HepG2 (cell line): ENCODE results near the gene TIMM44. TPM values are rescaled to one million over a fixed set of nuclear protein-coding genes. Genes with fewer than 3 reads are reported as not detected.

ENCODE experiments used
- DMAP1 ChIP-seq: IDR thresholded peaks from 2 replicates; pipeline ENCODE4 v1.6.1; 2016
- ERF ChIP-seq: IDR thresholded peaks from 2 replicates; pipeline ENCODE4 v1.6.1; 2018; ENCODE audit warnings: missing biosample characterization, missing genetic modification reagents
- FOXP4 ChIP-seq: sonication (generic); formaldehyde crosslinking; IDR thresholded peaks from 2 replicates; pipeline ENCODE4 v1.4.0; 2020; ENCODE audit warnings: missing genetic modification reagents
- HNRNPH1 ChIP-seq: fragments of 200-400 bp; formaldehyde crosslinking; optimal IDR thresholded peaks from 2 replicates; pipeline ENCODE3; 2017; ENCODE audit warnings: mild to moderate bottlenecking, low read depth, low read length
- HNRNPK ChIP-seq: fragments of 200-400 bp; formaldehyde crosslinking; IDR thresholded peaks from 2 replicates; pipeline ENCODE4 v1.6.1; 2018; ENCODE audit warnings: low read length, low read depth, moderate library complexity, mild to moderate bottlenecking; ENCODE audit not compliant: poor library complexity, severe bottlenecking
- ISL2 ChIP-seq: sonication (generic); formaldehyde crosslinking; IDR thresholded peaks from 2 replicates; pipeline ENCODE4 v1.5.0; 2020; ENCODE audit warnings: missing genetic modification reagents
- JARID2 ChIP-seq: sonication (generic); formaldehyde crosslinking; IDR thresholded peaks from 2 replicates; pipeline ENCODE4 v1.8.1; 2023; ENCODE audit warnings: missing genetic modification reagents, inconsistent platforms; ENCODE audit not compliant: insufficient replicate concordance
- KDM2A ChIP-seq: sonication (generic); formaldehyde crosslinking; IDR thresholded peaks from 2 replicates; pipeline ENCODE4 v1.4.0; 2020; ENCODE audit warnings: low read depth, missing genetic modification reagents, borderline replicate concordance
- KDM4B ChIP-seq: sonication (generic); formaldehyde crosslinking; IDR thresholded peaks from 2 replicates; pipeline ENCODE4 v1.4.0; 2020; ENCODE audit warnings: missing genetic modification reagents
- NCOA2 ChIP-seq: sonication (generic); formaldehyde crosslinking; IDR thresholded peaks from 2 replicates; pipeline ENCODE4 v1.8.0; 2022; ENCODE audit warnings: inconsistent platforms
- SOX5 ChIP-seq: IDR thresholded peaks from 2 replicates; pipeline ENCODE4 v1.6.1; 2016; ENCODE audit warnings: borderline replicate concordance
- SP2 ChIP-seq: sonication (generic); formaldehyde crosslinking; IDR thresholded peaks from 2 replicates; pipeline ENCODE4 v1.5.1; 2020; ENCODE audit warnings: mild to moderate bottlenecking, missing genetic modification reagents
- TCF12 ChIP-seq, 2 experiments: fragments of 450-650 bp in 1 of 2; sonication (generic) in 1 of 2; formaldehyde crosslinking in 1 of 2; IDR thresholded peaks; 2 replicates each; pipeline versions ENCODE4 v1.6.1 to v1.8.0; 2017 to 2022; ENCODE audit warnings: antibody characterized with exemption in 1 of 2, mild to moderate bottlenecking in 1 of 2, missing genetic modification reagents in 1 of 2, moderate library complexity in 1 of 2
- THYN1 ChIP-seq: sonication (generic); formaldehyde crosslinking; IDR thresholded peaks from 2 replicates; pipeline ENCODE4 v1.8.1; 2023; ENCODE audit warnings: low read depth, mild to moderate bottlenecking, moderate library complexity, missing genetic modification reagents, borderline replicate concordance
- ZBTB21 ChIP-seq: sonication (generic); formaldehyde crosslinking; IDR thresholded peaks from 2 replicates; pipeline ENCODE4 v1.4.0; 2020; ENCODE audit warnings: missing genetic modification reagents
- ZC3H4 ChIP-seq: sonication (generic); formaldehyde crosslinking; IDR thresholded peaks from 2 replicates; pipeline ENCODE4 v1.4.0; 2020; ENCODE audit warnings: missing genetic modification reagents, borderline replicate concordance
- ZNF207 ChIP-seq: fragments of 450-650 bp; IDR thresholded peaks from 2 replicates; pipeline ENCODE4 v1.6.1; 2016; ENCODE audit warnings: antibody characterized with exemption, borderline replicate concordance
- ZNF512 ChIP-seq: sonication (generic); formaldehyde crosslinking; IDR thresholded peaks from 2 replicates; pipeline ENCODE4 v1.4.0; 2020; ENCODE audit warnings: mild to moderate bottlenecking, missing genetic modification reagents
- ZNF598 ChIP-seq: sonication (generic); formaldehyde crosslinking; IDR thresholded peaks from 2 replicates; pipeline ENCODE4 v1.5.1; 2020; ENCODE audit warnings: mild to moderate bottlenecking, missing genetic modification reagents, borderline replicate concordance
- ZNF614 ChIP-seq: IDR thresholded peaks from 2 replicates; pipeline ENCODE4 v1.6.1; 2018; ENCODE audit warnings: missing biosample characterization, missing genetic modification reagents, inconsistent platforms, borderline replicate concordance
- ZNF737 ChIP-seq: sonication (generic); formaldehyde crosslinking; IDR thresholded peaks from 2 replicates; pipeline ENCODE4 v1.5.0; 2020; ENCODE audit warnings: missing genetic modification reagents, mild to moderate bottlenecking, borderline replicate concordance
- ZNF83 ChIP-seq: sonication (generic); formaldehyde crosslinking; IDR thresholded peaks from 2 replicates; pipeline ENCODE4 v1.4.0; 2020; ENCODE audit warnings: missing genetic modification reagents, mild to moderate bottlenecking, borderline replicate concordance
- ZSCAN5A ChIP-seq: sonication (generic); formaldehyde crosslinking; IDR thresholded peaks from 2 replicates; pipeline ENCODE4 v1.8.0; 2022; ENCODE audit warnings: mild to moderate bottlenecking, missing genetic modification reagents, borderline replicate concordance
- polyA plus RNA-seq, 8 experiments: library from polyadenylated mRNA; depleted of rRNA in 3 of 8; stranded (reverse) in 7 of 8; unstranded in 1 of 8; fragments of >200 nt; fragmentation: Illumina TruSeq in 4 of 8; extraction: Trizol in 4 of 8; gene quantifications; 2 replicates each; pipeline versions ENCODE4 v1.2.1 to v1.2.3, GENCODE V29; 2011 to 2016; ENCODE audit warnings: low read depth in 4 of 8, missing spikeins in 1 of 8, mixed read lengths in 1 of 8; ENCODE audit not compliant: insufficient read depth in 1 of 8
- total RNA-seq, 5 experiments: library from RNA; depleted of rRNA; stranded (reverse); fragments of >200 nt; fragmentation: Illumina TruSeq; extraction: Trizol; gene quantifications; 2 replicates each; pipeline ENCODE4 v1.2.3, GENCODE V29; 2016; ENCODE audit warnings: low read depth in 1 of 5
- TF ChIP-seq, protein P1 (sequence below): sonication (generic); formaldehyde crosslinking; IDR thresholded peaks from 2 replicates; pipeline ENCODE4 v1.8.1; 2023; ENCODE audit warnings: mild to moderate bottlenecking, moderate library complexity, missing genetic modification reagents

Gene TIMM44
- total and polyA plus RNA-seq, 2 of the 13 experiments (the other 11 are each of a cell fraction or from before 2014, with no cell fraction given): 42.9 to 72.6 TPM

DNA sequence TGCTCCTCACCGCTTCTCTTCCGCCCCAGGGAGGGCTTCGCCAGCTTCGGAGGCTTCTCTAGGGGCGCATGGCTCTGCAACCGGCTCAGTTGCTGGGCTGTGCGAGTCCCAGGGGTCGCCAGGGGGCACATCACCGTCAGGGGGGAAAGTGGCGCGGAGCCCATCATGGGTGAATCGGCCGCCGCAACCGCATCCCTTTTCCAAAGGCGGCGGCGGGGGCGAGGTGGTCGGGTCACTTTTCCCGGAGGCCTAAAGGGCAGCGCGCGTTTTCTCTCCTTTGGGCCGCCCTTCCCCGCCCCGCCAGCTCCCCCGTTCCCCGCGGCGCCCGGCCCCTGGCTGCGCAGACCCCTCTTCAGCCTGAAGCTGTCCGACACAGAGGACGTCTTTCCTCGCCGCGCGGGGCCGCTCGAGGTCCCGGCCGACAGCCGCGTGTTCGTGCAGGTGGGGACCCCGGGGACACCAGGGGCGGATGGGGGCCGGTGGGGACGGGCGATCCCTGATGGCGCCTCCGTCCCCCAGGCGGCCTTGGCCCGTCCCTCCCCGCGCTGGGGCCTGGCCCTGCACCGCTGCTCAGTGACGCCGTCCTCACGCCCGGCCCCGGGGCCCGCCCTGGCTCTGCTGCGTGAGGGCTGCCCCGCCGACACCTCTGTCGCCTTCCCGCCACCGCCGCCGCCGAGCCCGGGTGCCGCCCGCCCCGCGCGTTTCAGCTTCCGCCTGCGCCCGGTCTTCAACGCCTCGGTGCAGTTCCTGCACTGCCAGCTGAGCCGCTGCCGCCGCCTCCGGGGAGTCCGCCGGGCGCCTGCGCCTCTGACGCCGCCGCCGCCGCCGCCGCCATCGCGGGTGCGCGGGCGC, 27.1 kb downstream of the TIMM44 start (continued):
- TF ChIP-seq KDM4B (CRISPR knock-in tag) (no peak), SOX5 (no peak), ZSCAN5A (CRISPR knock-in tag) (no peak), ZNF207 (no peak), ZNF83 (CRISPR knock-in tag) (no peak), ZNF737 (CRISPR knock-in tag) (no peak), ZC3H4 (CRISPR knock-in tag) (no peak), ISL2 (CRISPR knock-in tag) (0 out of 2 replicates have a peak, but pooled peaks have one; percentile 13), TCF12 (IDR thresholded peaks at IDR 0.05) (no peak), TCF12 (CRISPR knock-in tag; IDR thresholded peaks at IDR 0.05) (no peak), NCOA2 (CRISPR knock-in tag) (no peak), FOXP4 (no peak), ZNF598 (no peak), DMAP1 (CRISPR knock-in tag) (no peak), ZNF614 (CRISPR knock-in tag) (no peak), HNRNPK (no peak), ERF (CRISPR knock-in tag) (no peak), JARID2 (CRISPR knock-in tag) (no peak), HNRNPH1 (no peak), ZNF512 (no peak), KDM2A (peak; percentile 92), SP2 (CRISPR knock-in tag) (peak; percentile 27; the same call in 1 of the 2 replicates), THYN1 (CRISPR knock-in tag) (no peak), ZBTB21 (CRISPR knock-in tag) (no peak)
- TF ChIP-seq, protein P1, sequence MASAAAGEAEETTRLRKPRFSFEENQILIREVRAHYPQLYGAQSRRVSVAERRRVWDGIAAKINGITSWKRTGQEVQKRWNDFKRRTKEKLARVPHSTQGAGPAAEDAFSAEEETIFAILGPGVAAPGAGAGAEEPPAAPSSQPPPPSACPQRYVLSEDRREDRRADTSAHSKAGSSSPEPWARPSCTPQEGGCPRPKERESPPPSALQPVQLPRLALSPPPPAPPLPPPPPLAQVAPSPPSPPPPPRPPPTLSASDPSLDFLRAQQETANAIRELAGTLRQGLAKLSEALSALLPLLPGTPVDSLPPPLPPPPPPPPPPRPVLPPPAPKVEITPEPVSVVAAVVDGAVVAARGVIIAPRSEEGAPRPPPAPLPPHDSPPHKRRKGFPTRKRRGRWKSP (CRISPR knock-in tag): peak; percentile 66; the same call in 1 of the 2 replicates
